ES-I3 (cell line): ENCODE data around the gene MCM8.

ENCODE experiments used
- H3K36me3 ChIP-seq: 2 replicates; pipeline ENCODE4 v1.6.1; 2013; ENCODE audit warnings: mild to moderate bottlenecking, low read length, control low read depth, moderate library complexity; ENCODE audit not compliant: insufficient read depth
- H3K4me1 ChIP-seq: 2 replicates; pipeline ENCODE4 v1.6.1; 2013; ENCODE audit warnings: mild to moderate bottlenecking, control low read depth, low read length; ENCODE audit not compliant: insufficient read depth
- H3K9ac ChIP-seq: 2 replicates; pipeline ENCODE4 v1.6.1; 2013; ENCODE audit warnings: low read depth, mild to moderate bottlenecking, low read length, moderate library complexity
- H3K9me3 ChIP-seq: 2 replicates; pipeline ENCODE4 v1.6.1; 2013; ENCODE audit warnings: mild to moderate bottlenecking, low read length, moderate library complexity; ENCODE audit not compliant: control insufficient read depth, insufficient read depth

MCM8 gene

DNA sequence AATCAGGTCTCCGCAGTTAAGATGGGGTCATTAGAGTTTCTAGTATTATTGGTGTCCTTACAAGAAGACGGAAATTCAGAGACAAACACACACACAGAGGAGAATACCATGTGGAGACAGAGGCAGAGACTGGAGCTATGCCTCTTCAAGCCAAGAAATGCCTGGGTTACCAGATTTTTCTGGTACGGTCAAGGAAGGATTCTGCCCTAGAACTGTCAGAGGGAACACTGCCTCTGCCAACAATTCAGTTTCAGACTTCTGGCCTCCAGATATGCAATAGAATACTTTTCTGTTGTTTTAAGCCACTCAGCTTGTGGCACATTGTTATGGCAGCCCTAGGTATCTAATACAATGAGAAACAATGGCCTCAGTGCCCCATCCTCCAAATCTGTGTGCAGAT is 19.0 kb upstream of the MCM8 start:
- no peaks in the 10 kb centered on the region; the same call in 1 of the 2 replicates for H3K9me3 ChIP-seq
- H3K9ac ChIP-seq = no peak overlapping the region
- H3K36me3 ChIP-seq = no peaks in the 10 kb centered on the region
- no peaks in the 10 kb centered on the region for H3K4me1 ChIP-seq

DNA sequence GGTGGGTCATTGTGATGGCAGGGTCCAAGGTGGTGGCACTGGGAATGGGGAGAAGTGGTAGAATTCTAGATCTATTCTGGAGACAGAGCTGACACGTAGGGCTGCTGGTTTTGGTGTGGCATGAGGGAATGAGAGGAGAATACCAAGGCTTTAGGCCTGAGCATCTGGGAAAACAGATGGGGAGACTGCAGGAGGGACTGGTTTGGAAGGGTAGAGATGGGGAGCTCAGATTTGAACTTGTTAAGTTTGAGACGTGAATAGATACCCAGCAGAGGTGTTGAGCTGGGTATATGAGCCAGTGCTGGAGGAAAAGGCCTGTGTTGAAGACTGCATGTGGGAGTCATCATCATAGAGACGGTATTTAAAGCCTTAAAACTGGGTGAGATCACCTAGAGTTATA is 17.7 kb upstream of the MCM8 start:
- H3K9me3 ChIP-seq = no peaks in the 10 kb centered on the region; the same call in 1 of the 2 replicates
- H3K4me1 ChIP-seq = no peaks in the 10 kb centered on the region
- H3K36me3 ChIP-seq = peaks cover 2% of the 10 kb centered on the region; the same call in 1 of the 2 replicates
- no peak overlapping the region for H3K9ac ChIP-seq

DNA sequence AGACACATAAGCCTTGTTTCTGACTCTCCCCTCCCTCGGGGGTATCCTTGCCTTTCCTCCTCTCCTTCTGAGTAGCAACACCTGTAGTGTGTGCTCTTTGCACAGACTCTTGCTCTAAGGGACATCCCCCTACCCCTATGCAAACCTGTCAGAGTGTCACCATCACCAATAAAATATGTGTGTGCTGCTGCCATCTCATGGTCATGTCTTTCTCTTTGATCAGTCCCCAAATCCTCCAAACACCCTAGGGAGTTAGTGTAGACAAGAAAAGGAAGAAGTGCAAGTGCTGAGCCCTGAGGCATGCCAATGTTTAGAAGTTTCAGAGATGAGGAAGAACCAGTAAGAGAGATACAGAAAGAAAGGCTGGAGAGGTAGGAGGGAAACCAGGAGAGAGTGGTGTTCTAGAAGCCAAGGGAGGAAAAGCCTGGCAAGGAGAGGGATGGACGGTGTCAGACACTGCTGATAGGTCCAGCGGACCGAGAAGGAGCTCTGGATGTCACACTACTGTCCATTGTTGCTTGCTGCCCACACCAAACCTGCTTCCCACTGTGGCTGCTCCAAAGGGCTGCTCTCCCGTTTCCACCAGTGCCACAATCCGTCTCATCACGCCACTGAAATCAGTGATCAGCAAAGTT is 16.5 kb upstream of the MCM8 start:
- no peaks in the 10 kb centered on the region for H3K9me3 ChIP-seq
- H3K9ac ChIP-seq = no peak overlapping the region
- peaks cover 2% of the 10 kb centered on the region; the same call in 1 of the 2 replicates for H3K36me3 ChIP-seq
- no peaks in the 10 kb centered on the region for H3K4me1 ChIP-seq

- no peak overlapping the region for H3K9ac ChIP-seq
- H3K4me1 ChIP-seq = no peaks in the 10 kb centered on the region
- peaks cover 2% of the 10 kb centered on the region; the same call in 1 of the 2 replicates for H3K36me3 ChIP-seq
- H3K9me3 ChIP-seq = no peaks in the 10 kb centered on the region
Measured at GRCh38 chr20:5935384-5935783, 15.1 kb upstream of the MCM8 start.

- Histone ChIP-seq H3K36me3 (peaks cover 2% of the 10 kb centered on the region; the same call in 1 of the 2 replicates), H3K9ac (no peak overlapping the region), H3K9me3 (no peaks in the 10 kb centered on the region), H3K4me1 (no peaks in the 10 kb centered on the region)
Measured at GRCh38 chr20:5936238-5936637, 14.2 kb upstream of the MCM8 start.

DNA sequence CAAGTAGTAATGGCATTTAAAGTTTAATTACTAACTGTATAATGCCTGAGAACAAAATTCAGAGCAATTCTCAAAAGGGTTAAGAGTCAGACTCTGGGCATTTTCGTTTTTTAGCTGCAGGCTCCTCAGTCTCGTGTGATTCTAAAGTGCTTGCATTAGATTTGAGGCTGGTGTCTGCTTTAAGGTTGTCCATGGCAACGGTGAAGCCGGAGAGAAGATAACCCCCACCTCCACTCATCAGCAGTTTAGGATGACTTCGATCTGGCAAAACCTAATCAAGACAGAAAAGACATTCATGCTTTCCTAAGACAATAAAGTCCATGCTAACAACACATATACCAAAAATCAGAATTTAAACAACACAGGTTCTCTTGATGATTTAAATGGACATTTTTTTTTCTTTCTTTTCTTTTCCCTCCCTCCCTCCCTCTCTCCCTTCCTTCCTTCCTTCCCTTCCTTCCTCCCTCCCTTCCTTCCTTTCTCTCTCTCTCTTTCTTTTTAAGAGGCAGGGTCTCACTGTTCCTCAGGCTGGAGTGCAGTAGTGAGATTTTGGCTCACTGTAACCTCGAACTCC is 11.9 kb upstream of the MCM8 start:
- Histone ChIP-seq H3K4me1 (no peaks in the 10 kb centered on the region), H3K9me3 (no peaks in the 10 kb centered on the region), H3K36me3 (peaks cover 17% of the 10 kb centered on the region), H3K9ac (no peak overlapping the region)

DNA sequence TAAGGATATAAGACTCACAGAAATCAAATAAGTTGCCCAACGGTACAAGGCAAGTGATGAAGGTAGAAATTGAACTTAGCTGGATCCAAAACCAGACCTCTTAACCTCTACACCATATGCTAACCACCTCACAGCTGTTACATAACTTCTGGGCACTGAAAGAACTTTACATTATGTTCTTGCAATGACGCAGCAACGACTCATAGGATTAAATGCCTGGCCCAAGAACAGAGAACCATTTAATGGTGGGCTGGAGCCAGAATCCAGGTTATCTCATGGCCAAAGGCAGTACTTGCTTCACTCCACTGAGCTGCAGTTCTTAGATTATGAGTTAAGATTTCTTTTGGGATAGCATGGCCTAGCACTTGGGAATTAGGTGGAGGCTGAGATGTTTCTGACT is 4.5 kb upstream of the MCM8 start:
- H3K4me1 ChIP-seq = no peaks in the 10 kb centered on the region
- no peak overlapping the region for H3K9ac ChIP-seq
- peaks cover 21% of the 10 kb centered on the region for H3K36me3 ChIP-seq

DNA sequence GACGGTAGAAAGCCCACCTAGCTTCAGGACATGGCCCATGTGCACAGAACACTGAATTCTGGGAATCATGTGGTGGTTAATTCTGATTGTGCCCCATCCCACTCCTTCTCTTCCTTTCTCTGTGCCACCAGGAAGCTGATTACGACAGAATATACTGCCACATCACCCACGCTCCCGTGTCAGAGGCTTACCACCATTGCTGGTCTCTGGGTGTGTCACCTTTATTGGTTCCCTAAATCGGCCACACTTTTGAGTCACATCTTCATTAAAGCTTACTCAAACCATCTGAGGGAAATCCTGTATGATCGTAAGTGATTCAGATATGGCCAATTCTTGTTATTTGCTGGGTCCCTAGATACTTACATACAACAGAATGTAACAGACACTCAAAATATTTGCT is 3.2 kb upstream of the MCM8 start:
- Histone ChIP-seq H3K9me3 (no peaks in the 10 kb centered on the region), H3K36me3 (peaks cover 19% of the 10 kb centered on the region), H3K4me1 (no peaks in the 10 kb centered on the region), H3K9ac (no peak overlapping the region)

More for the DNA sequence above, 4.5 kb upstream of the MCM8 start:
- no peaks in the 10 kb centered on the region for H3K9me3 ChIP-seq

DNA sequence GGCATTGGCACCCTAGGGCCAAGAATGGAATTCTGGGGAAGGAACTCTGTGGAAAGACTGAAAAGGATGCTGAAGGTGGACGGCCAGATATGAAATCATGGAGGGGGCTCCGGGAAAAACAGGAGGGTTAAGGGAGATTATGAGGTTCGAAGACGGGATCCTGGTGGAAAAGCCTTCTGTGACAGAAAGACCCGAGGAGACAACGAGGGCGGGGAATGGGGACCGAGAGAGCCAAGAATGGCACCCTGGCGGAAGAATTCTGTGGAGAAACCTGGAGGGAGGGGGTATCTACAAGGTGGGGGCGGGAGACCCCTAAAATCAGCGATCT is 545 bp upstream of the MCM8 start:
- no peaks in the 10 kb centered on the region for H3K9me3 ChIP-seq
- H3K4me1 ChIP-seq = no peaks in the 10 kb centered on the region
- H3K36me3 ChIP-seq = peaks cover 18% of the 10 kb centered on the region
- peak overlapping the region; percentile 89 for H3K9ac ChIP-seq

DNA sequence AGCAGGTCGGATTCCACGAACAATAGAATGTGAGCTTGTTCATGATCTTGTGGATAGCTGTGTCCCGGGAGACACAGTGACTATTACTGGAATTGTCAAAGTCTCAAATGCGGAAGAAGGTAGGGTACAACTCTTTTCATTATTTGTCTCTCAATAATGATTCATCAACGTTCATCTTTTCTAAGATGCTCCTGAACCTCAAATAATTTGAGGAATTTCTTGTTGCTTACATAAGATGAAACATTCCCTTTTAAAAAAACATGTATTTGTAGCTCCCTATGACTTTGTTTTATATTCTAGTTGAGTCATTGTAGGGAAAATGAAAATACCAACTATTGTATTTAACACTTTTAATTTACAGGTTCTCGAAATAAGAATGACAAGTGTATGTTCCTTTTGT is 17.0 kb downstream of the MCM8 start:
- H3K36me3 ChIP-seq = no peaks in the 10 kb centered on the region; the same call in 1 of the 2 replicates
- H3K4me1 ChIP-seq = peaks cover 16% of the 10 kb centered on the region
- H3K9me3 ChIP-seq = no peaks in the 10 kb centered on the region
- H3K9ac ChIP-seq = no peak overlapping the region

DNA sequence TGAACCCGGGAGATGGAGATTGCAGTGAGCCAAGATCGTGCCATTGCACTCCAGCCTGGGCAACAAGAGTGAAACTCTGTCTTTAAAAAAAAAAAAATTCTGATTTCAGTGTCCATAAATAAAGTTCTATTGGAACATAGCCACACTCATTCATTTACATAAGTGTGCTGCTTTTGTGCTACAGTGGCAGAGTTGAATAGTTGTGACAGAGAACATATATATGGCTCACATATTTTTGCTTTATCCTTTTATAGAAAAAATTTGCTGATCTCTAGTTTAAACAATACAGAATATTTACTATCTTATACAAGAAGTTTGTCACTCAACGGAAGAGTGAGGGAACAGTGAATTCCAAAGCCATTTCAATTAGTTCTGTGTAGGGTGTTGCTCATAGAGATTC is 18.0 kb downstream of the MCM8 start:
- Histone ChIP-seq H3K9ac (no peak overlapping the region), H3K36me3 (no peaks in the 10 kb centered on the region; the same call in 1 of the 2 replicates), H3K9me3 (no peaks in the 10 kb centered on the region), H3K4me1 (peaks cover 16% of the 10 kb centered on the region)

DNA sequence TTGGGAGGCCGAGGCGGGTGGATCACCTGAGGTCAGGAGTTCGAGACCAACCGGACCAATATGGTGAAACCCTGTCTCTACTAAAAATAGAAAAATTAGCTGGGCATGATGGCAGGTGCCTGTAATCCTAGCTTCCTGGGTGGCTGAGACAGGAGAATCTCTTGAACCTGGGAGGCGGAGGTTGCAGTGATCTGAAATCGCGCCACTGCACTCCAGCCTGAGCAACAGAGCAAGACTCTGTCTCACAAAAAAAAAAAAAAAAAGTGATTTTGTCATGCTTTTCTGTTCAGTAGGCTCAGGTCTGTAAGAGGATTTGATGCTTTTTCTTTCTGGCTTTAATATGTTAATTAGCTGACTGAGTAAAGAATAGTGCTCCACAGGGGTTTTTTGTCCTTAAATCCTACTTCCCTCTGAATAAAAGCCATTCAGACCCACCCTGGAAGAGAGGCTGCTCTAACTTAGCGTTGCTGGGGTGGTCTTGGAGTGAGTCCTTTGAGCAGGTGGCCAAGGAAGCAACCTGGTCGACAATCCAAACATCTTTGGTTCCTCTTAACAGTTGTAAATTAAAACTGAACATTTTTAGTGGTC is 19.0 kb downstream of the MCM8 start:
- no peak overlapping the region for H3K9ac ChIP-seq
- peaks cover 16% of the 10 kb centered on the region for H3K4me1 ChIP-seq
- H3K36me3 ChIP-seq = peaks cover 6% of the 10 kb centered on the region
- H3K9me3 ChIP-seq = no peaks in the 10 kb centered on the region

DNA sequence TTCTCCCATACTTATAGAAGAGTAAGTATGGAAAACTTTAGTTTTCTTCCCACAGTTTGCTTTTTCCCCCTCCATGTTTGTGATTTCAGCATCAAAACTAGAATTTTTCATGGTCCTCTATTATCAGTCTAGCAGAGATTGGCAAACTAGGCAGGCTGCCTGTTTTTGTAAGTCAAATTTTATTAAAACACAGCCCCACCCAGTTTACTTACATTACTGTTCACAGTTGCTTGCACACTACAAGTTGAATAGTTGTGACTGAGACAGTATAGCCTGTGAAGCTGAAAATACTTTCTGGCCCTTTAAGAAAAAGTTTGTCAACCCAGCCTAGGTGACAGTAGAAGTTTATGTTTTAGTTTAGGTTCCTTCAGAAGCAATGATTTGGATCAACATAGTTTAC is 19.5 kb downstream of the MCM8 start:
- peaks cover 16% of the 10 kb centered on the region for H3K4me1 ChIP-seq
- peaks cover 6% of the 10 kb centered on the region for H3K36me3 ChIP-seq
- no peak overlapping the region for H3K9ac ChIP-seq
- no peaks in the 10 kb centered on the region for H3K9me3 ChIP-seq

GRCh38 chr20:5970381-5970780 is 19.9 kb downstream of the MCM8 start:
- Histone ChIP-seq H3K36me3 (peaks cover 6% of the 10 kb centered on the region), H3K4me1 (peaks cover 16% of the 10 kb centered on the region), H3K9ac (no peak overlapping the region), H3K9me3 (no peaks in the 10 kb centered on the region)

DNA sequence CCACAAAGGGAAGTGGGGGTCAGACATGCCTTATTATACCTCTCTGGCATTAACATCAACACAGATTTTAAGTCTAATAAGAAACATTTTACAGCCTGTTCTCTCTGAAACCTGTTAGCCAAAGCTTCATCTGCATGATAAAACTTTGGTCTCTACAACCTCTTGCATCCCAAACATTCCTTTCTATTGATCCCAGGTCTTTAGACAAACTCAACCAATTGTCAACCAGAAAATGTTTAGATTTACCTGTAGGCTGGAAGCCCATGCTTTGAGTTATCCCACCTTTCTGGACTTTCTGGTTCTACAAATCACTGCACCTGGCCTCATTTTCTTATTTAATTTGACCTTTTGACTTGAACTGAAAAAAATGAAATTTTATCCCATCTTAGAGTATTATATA is 20.8 kb downstream of the MCM8 start:
- H3K9ac ChIP-seq = no peak overlapping the region

More for the DNA sequence above, 20.8 kb downstream of the MCM8 start:
- no peaks in the 10 kb centered on the region for H3K9me3 ChIP-seq
- peaks cover 6% of the 10 kb centered on the region for H3K36me3 ChIP-seq
- peaks cover 16% of the 10 kb centered on the region for H3K4me1 ChIP-seq
